Astrocyte of the cerebellum (primary cell): ENCODE results near the gene TRIM67.

Source experiments
- DNase-seq: peaks from one replicate; pipeline ENCODE4 v3.0.0-alpha.2; 2011; ENCODE audit warnings: low read depth
- H3K4me3 ChIP-seq: 2 replicates; pipeline ENCODE4 v1.5.1; 2011; ENCODE audit warnings: mild to moderate bottlenecking, low read depth, low read length, moderate library complexity
- in situ Hi-C: cut with HindIII; loops from 2 replicates; pipeline ENCODE4 v1.10.0; 2017; ENCODE audit warnings: low sequenced_read_pairs
- TF ChIP-seq, protein P1 (sequence below): IDR thresholded peaks from 2 replicates; pipeline ENCODE4 v1.5.1; 2012; ENCODE audit warnings: low read length, low read depth, moderate library complexity, mild to moderate bottlenecking; ENCODE audit errors: missing control alignments

Gene TRIM67

GRCh38 chr1:231172411-231172810, 10.6 kb downstream of the TRIM67 start:
- TF ChIP-seq, protein P1, sequence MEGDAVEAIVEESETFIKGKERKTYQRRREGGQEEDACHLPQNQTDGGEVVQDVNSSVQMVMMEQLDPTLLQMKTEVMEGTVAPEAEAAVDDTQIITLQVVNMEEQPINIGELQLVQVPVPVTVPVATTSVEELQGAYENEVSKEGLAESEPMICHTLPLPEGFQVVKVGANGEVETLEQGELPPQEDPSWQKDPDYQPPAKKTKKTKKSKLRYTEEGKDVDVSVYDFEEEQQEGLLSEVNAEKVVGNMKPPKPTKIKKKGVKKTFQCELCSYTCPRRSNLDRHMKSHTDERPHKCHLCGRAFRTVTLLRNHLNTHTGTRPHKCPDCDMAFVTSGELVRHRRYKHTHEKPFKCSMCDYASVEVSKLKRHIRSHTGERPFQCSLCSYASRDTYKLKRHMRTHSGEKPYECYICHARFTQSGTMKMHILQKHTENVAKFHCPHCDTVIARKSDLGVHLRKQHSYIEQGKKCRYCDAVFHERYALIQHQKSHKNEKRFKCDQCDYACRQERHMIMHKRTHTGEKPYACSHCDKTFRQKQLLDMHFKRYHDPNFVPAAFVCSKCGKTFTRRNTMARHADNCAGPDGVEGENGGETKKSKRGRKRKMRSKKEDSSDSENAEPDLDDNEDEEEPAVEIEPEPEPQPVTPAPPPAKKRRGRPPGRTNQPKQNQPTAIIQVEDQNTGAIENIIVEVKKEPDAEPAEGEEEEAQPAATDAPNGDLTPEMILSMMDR, result no peak
- DNase-seq, result no peak
- H3K4me3 ChIP-seq, result no peak overlapping the region
- in situ Hi-C loops, result no loop called here

- no peak overlapping the region for H3K4me3 ChIP-seq
- TF ChIP-seq, protein P1, result no peak
- DNase-seq, result no peak
- in situ Hi-C loops, result no loop called here
Measured at GRCh38 chr1:231176421-231176820, 14.6 kb downstream of the TRIM67 start.

- H3K4me3 ChIP-seq, result no peak overlapping the region
- DNase-seq, result no peak
- TF ChIP-seq, protein P1, result no peak
- in situ Hi-C loops, result no loop called here
Measured at GRCh38 chr1:231177226-231177625, 15.4 kb downstream of the TRIM67 start.

- H3K4me3 ChIP-seq, result no peak overlapping the region
- no peak for DNase-seq
- in situ Hi-C loops, result no loop called here
- TF ChIP-seq, protein P1, result no peak
Measured at GRCh38 chr1:231177936-231178335, 16.1 kb downstream of the TRIM67 start.

DNA sequence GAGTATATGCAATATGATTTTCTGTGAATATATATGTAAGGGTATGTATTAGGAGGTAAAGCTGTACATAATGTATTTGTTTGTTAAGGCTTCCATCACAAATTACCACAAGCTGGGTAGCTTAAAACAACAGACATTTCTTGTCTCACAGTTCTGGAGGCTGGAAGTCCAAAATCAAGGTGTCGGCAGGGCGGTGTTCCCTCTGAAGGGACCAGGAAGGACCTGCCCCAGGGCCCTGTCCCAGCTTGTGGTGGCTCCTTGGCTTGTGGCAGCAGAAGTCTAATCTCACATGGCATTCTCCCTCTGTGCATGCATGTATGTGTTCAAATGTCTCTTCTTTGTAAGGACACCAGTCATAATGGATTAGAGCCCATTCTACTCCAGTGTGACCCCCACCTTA, 17.1 kb downstream of the TRIM67 start:
- in situ Hi-C loops, result no loop called here
- no peak overlapping the region for H3K4me3 ChIP-seq
- TF ChIP-seq, protein P1, result no peak
- DNase-seq, result no peak

GRCh38 chr1:231180034-231180433, 18.2 kb downstream of the TRIM67 start:
- TF ChIP-seq, protein P1, result no peak
- no peak overlapping the region for H3K4me3 ChIP-seq
- no peak for DNase-seq
- in situ Hi-C loops, result no loop called here

DNA sequence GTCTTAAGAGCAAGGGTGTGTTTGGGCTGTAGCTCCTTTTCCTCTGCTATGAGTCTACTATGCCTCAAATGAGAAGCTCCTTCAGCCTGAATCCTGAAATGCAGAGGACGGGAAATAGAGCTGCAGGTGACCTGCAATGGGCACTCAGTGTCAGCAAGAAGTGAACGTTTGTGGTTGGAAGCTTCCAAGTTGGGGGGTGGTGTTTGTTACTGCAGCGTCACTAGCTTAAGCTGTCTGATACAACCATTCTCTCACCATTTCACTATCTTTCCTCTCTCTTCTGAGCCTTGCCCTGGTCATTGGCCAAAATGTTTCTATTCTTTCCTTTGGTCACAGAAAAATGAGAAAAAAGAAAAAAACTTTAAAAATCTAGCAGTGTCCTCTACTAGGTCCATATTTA, 19.4 kb downstream of the TRIM67 start:
- in situ Hi-C loops, result no loop called here
- TF ChIP-seq, protein P1, result no peak
- no peak for DNase-seq
- no peak overlapping the region for H3K4me3 ChIP-seq
